OCI-LY3 (cell line): ENCODE measurements around the gene P3R3URF.

Experiments
- CTCF ChIP-seq: fragments of 200-600, 300-600 bp; sonication (generic); IDR thresholded peaks from 2 replicates; pipeline ENCODE4 v1.5.1; 2014; ENCODE audit warnings: antibody characterized with exemption, low read length, low read depth
- EZH2phosphoT487 ChIP-seq: fragments of 200-600 bp; shearing (Covaris generic); IDR thresholded peaks from 2 replicates; pipeline ENCODE4 v1.6.1; 2018; ENCODE audit warnings: antibody characterized with exemption, mixed run types, low read depth

GRCh38 chr1:46210561-46210960, 34.3 kb upstream of the P3R3URF start:
- no peak for TF ChIP-seq CTCF
- no peak for TF ChIP-seq EZH2phosphoT487
